ENCODE results near the gene SFRP2.

SFRP2 gene

GRCh38 chr4:153787061-153787560 is 1.8 kb downstream of the SFRP2 start:
- H3K4me1 Mint-ChIP-seq: peaks cover 34% of the 10 kb centered on the region

DNA sequence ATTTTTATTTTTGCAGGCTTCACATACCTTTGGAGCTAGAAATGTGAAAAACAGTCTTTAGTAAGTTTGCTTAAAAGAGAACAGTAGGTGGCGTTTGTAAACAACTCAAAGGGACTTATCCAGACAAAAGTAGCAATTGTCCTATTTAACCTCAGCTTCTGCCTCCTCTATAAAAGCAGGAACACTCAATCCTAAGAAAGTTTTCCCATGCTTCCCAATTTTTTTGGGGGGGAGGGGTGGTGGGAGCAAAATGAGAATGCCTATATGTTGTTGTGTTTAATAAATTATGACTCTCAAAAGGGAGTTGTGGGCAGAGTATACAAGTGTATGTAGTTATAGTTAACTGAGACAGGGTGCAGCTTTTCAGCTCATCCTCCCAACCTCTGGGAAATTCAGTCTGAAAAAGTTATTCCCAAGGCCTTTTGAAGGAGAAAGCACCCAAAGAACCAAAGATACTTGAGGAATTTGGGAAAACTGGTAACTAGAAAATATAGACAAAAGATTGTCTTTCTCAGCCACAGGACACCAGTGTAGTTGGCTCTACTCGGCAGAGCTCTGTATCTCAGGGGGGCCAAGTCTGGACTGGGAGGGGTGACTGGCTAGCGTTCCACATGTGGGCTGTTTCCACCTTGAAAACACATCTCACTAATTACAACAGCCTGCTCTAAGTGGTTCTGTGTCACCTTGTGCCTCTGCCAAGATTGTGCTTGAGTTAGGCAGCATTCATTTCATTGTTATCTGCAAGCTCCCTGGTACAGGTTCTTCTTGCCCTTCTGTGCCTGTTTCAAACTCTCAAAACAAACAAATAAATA is 2.8 kb downstream of the SFRP2 start:
- H3K4me3 Mint-ChIP-seq: no peak overlapping the region
- H3K9me3 Mint-ChIP-seq: no peaks in the 10 kb centered on the region
- H3K36me3 Mint-ChIP-seq: no peaks in the 10 kb centered on the region
- peaks cover 24% of the 10 kb centered on the region for H3K4me1 Mint-ChIP-seq
- H3K27me3 Mint-ChIP-seq: peaks cover 34% of the 10 kb centered on the region
- H3K27ac Mint-ChIP-seq: no peak overlapping the region

More at GRCh38 chr4:153787061-153787560, 1.8 kb downstream of the SFRP2 start:
- no peak overlapping the region for H3K27ac Mint-ChIP-seq
- no peaks in the 10 kb centered on the region for H3K36me3 Mint-ChIP-seq
- H3K9me3 Mint-ChIP-seq: no peaks in the 10 kb centered on the region
- H3K4me3 Mint-ChIP-seq: no peak overlapping the region
- H3K27me3 Mint-ChIP-seq: peaks cover 40% of the 10 kb centered on the region

- Mint-ChIP-seq H3K36me3 (no peaks in the 10 kb centered on the region), H3K27me3 (peaks cover 29% of the 10 kb centered on the region), H3K9me3 (no peaks in the 10 kb centered on the region), H3K4me3 (no peak overlapping the region), H3K27ac (no peak overlapping the region), H3K4me1 (peaks cover 11% of the 10 kb centered on the region)
Observed at GRCh38 chr4:153784166-153784699, 4.7 kb downstream of the SFRP2 start.

DNA sequence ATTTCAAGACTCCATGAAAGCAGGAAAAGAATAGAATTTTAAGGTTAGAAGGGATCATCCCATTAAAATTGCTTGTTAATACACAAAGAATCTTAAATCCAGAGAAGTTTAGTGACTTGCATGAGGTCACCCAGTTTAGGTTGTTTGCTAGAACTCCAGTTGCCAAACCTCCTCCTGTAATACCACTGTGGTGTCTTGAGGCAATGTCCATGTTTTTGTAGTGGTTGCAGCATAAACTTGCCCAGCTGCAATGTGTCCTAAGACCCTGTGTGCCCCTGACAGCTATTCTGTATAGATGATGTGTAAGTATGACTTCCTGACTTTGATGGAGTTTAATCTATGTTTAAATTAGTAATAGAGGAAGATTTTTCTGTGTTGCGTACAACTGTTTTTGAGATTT is 6.3 kb downstream of the SFRP2 start:
- H3K27me3 Mint-ChIP-seq: peaks cover 26% of the 10 kb centered on the region
- no peak overlapping the region for H3K27ac Mint-ChIP-seq
- H3K4me1 Mint-ChIP-seq: peaks cover under 1% of the 10 kb centered on the region
- H3K9me3 Mint-ChIP-seq: peaks cover 4% of the 10 kb centered on the region
- H3K4me3 Mint-ChIP-seq: no peak overlapping the region
- H3K36me3 Mint-ChIP-seq: peaks cover 4% of the 10 kb centered on the region

DNA sequence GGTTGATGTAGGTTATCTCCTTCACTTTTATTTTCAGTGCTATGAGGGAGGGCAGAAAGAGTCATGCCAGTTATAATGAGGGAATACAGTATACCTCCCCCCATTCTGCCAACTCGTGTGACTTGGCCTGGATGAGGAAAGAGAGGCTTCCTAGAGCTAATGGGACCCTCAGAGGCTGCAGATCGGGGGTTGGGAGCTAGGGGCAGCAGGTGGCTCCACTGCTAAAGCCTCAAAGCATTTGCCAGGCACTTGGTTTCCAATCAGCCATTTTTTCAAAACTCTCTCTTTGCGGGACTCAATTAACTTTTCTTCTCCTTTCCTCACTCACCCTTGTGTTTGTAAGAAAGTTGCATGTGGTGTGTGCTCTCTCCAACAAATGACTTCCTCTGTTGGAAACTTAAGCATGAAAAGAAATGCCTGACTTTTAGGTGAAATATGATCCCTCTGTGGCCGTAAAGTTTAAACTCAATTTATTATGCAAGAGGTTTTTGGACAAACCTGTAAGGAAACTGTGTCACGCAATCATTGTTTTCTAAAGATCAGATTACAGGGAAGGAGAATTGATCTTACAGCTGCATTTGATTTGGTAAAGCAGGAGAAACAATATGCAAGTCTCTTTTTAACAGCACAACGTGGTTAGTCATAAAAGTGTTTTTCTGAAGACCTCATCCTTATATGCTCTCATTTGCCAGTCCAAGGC is 7.0 kb downstream of the SFRP2 start:
- no peak overlapping the region for H3K27ac Mint-ChIP-seq
- H3K27me3 Mint-ChIP-seq: peaks cover 20% of the 10 kb centered on the region
- peaks cover 4% of the 10 kb centered on the region for H3K9me3 Mint-ChIP-seq
- peaks cover 4% of the 10 kb centered on the region for H3K36me3 Mint-ChIP-seq
- no peaks in the 10 kb centered on the region for H3K4me1 Mint-ChIP-seq
- H3K4me3 Mint-ChIP-seq: no peak overlapping the region

- Mint-ChIP-seq H3K9me3 (peaks cover 4% of the 10 kb centered on the region), H3K27ac (no peak overlapping the region), H3K4me1 (no peaks in the 10 kb centered on the region), H3K36me3 (peaks cover 4% of the 10 kb centered on the region), H3K27me3 (peaks cover 19% of the 10 kb centered on the region), H3K4me3 (no peak overlapping the region)
Observed at GRCh38 chr4:153781280-153781679, 7.6 kb downstream of the SFRP2 start.

DNA sequence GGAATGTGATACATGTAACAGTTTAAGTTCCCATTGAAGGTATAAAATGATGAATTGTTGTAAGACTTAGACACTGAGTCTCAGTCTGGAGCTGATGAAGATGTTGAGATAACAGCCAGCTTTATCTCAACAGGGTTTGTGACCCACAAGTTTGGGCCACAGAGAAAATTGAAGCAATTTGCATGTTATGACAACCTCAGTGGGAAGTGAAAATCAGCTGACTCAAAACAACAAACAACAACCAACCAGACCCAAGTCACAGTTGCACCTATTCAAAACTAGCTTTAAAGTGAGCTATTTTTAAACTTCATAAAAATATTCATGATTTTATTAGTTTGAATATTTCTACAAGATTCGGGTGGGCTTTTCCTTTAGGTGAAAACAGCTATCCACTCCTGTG is 8.0 kb downstream of the SFRP2 start:
- no peak overlapping the region for H3K27ac Mint-ChIP-seq

GRCh38 chr4:153780221-153780620 is 8.7 kb downstream of the SFRP2 start:
- Mint-ChIP-seq H3K9me3 (peaks cover 4% of the 10 kb centered on the region), H3K27ac (no peak overlapping the region), H3K4me3 (no peak overlapping the region), H3K36me3 (peaks cover 6% of the 10 kb centered on the region), H3K27me3 (peaks cover 19% of the 10 kb centered on the region), H3K4me1 (no peaks in the 10 kb centered on the region)

More for the DNA sequence above, 8.0 kb downstream of the SFRP2 start:
- H3K27me3 Mint-ChIP-seq: peaks cover 20% of the 10 kb centered on the region
- H3K36me3 Mint-ChIP-seq: peaks cover 6% of the 10 kb centered on the region
- H3K9me3 Mint-ChIP-seq: peaks cover 4% of the 10 kb centered on the region
- no peak overlapping the region for H3K4me3 Mint-ChIP-seq
- no peaks in the 10 kb centered on the region for H3K4me1 Mint-ChIP-seq

DNA sequence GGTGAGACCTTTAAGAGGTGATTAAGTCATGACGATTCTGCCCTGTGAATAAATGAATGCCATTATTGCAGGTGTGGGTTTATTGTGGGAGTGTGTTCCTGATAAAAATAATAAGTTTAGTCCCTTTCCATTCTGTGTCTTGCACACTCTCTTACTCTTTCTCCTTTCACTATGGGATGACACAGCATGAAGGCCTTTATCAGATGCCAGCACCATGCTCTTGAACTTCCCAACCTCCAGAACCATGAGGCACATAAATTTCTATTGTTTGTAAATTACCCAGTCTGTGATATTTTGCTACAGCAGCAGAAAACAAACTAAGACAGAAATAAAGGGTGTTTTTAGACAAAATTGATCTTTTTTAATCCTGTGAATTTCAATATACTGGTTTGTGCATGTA is 10.5 kb downstream of the SFRP2 start:
- Mint-ChIP-seq H3K4me1 (no peaks in the 10 kb centered on the region), H3K27me3 (peaks cover 20% of the 10 kb centered on the region), H3K9me3 (peaks cover 4% of the 10 kb centered on the region), H3K36me3 (peaks cover 6% of the 10 kb centered on the region), H3K27ac (no peak overlapping the region), H3K4me3 (no peak overlapping the region)

DNA sequence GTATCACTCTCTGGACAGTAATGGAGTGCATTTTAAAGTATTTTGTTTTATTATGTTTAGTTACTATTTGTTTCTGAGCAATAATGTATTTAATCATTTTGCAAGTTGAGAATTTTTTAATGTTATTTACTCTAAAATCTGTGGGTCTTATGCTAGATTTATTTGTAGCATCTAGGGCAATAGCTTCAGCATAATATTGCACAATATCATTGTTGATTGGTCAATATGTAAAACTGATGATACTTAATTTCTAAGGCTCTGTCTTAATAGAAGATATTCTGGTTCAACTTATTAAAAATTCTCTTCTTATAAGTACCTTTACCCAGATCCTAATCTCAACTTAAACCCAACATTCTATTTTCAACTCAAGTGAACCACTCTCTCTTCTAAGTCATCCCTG is 11.5 kb downstream of the SFRP2 start:
- peaks cover 4% of the 10 kb centered on the region for H3K9me3 Mint-ChIP-seq
- no peak overlapping the region for H3K27ac Mint-ChIP-seq
- H3K36me3 Mint-ChIP-seq: peaks cover 6% of the 10 kb centered on the region
- H3K4me1 Mint-ChIP-seq: no peaks in the 10 kb centered on the region
- H3K4me3 Mint-ChIP-seq: no peak overlapping the region
- H3K27me3 Mint-ChIP-seq: peaks cover 20% of the 10 kb centered on the region

DNA sequence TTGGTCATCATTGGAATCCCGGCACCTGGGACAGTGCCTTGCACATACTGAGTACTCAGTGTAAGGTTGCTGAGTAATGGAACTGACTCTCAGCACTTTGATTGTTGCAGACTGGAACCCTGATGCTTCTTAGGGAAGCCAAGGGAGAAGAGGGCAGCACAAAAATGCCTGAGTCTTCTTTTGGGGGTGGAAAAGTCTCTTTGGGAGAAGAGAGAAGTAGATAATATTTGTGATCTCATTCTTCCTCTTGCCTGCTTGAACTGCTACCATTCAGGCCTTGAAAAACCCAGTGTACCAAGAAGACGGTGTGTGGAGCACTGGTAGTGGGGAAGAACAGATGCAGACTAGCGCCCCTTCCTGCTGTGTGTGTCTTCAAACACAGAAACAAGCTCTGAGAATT is 12.3 kb downstream of the SFRP2 start:
- H3K4me3 Mint-ChIP-seq: no peak overlapping the region
- peaks cover 4% of the 10 kb centered on the region for H3K9me3 Mint-ChIP-seq
- no peaks in the 10 kb centered on the region for H3K4me1 Mint-ChIP-seq
- no peak overlapping the region for H3K27ac Mint-ChIP-seq
- H3K27me3 Mint-ChIP-seq: peaks cover 15% of the 10 kb centered on the region
- H3K36me3 Mint-ChIP-seq: peaks cover 8% of the 10 kb centered on the region

- Mint-ChIP-seq H3K9me3 (peaks cover 2% of the 10 kb centered on the region), H3K36me3 (peaks cover 10% of the 10 kb centered on the region), H3K4me3 (no peak overlapping the region), H3K4me1 (peaks cover 4% of the 10 kb centered on the region), H3K27ac (no peak overlapping the region), H3K27me3 (peaks cover 11% of the 10 kb centered on the region)
Observed at GRCh38 chr4:153773236-153773690, 15.6 kb downstream of the SFRP2 start.

- Mint-ChIP-seq H3K4me1 (peaks cover 4% of the 10 kb centered on the region), H3K27ac (no peak overlapping the region)
Observed at GRCh38 chr4:153771046-153771445, 17.8 kb downstream of the SFRP2 start.

GRCh38 chr4:153766758-153767157 is 22.1 kb downstream of the SFRP2 start:
- no peak overlapping the region for H3K27ac Mint-ChIP-seq
- H3K4me1 Mint-ChIP-seq: peaks cover 13% of the 10 kb centered on the region
- peaks cover 5% of the 10 kb centered on the region for H3K36me3 Mint-ChIP-seq
- no peaks in the 10 kb centered on the region for H3K27me3 Mint-ChIP-seq
- no peak overlapping the region for H3K4me3 Mint-ChIP-seq
- no peaks in the 10 kb centered on the region for H3K9me3 Mint-ChIP-seq

More at GRCh38 chr4:153771046-153771445, 17.8 kb downstream of the SFRP2 start:
- Mint-ChIP-seq H3K36me3 (peaks cover 6% of the 10 kb centered on the region), H3K4me3 (no peak overlapping the region), H3K9me3 (no peaks in the 10 kb centered on the region), H3K27me3 (peaks cover 3% of the 10 kb centered on the region)

DNA sequence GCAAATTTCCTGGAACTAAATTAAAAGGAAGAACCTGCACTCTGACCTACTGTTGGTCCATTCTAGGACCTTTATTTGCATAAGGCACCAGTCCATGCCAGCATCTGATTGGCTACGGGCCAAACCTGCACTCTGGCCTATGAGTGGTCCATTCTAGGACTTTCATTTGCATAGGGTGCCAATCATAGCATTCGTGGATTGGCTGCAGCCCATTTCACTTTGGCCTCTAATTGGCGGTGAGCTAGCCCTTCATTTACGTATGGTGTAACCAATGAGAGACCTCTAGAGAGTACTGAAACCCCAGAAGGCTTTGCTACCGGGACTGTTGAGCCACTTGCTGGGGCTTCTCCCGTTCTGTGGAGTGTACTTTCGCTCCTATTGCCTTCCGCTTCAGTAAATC is 23.0 kb downstream of the SFRP2 start:
- H3K4me3 Mint-ChIP-seq: no peak overlapping the region
- H3K27ac Mint-ChIP-seq: no peak overlapping the region
- H3K9me3 Mint-ChIP-seq: no peaks in the 10 kb centered on the region
- peaks cover 15% of the 10 kb centered on the region for H3K4me1 Mint-ChIP-seq
- H3K27me3 Mint-ChIP-seq: no peaks in the 10 kb centered on the region
- H3K36me3 Mint-ChIP-seq: peaks cover under 1% of the 10 kb centered on the region
